Activated CD8-positive, alpha-beta T cell treated with anti-CD3 and anti-CD28 coated beads for 36 hours (primary cell): ENCODE measurements around the gene FOXE1. TPM values are rescaled to one million over a fixed set of nuclear protein-coding genes. Genes with fewer than 3 reads are reported as not detected.

Experiments
- ATAC-seq: fragments of 200-7000 bp; cut with Tn5 transposase; one replicate; pipeline ENCODE4 v1.10.0; 2021; ENCODE audit warnings: mild to moderate bottlenecking, moderate library complexity
- CTCF ChIA-PET: fragments of 350-600 bp; sonication (Branson Sonifier 250); formaldehyde crosslinking; loops from one replicate; lab custom pipeline; 2021; ENCODE audit warnings: antibody characterized with exemption; lab: Charles Lee
- POLR2A ChIA-PET: fragments of 350-600 bp; sonication (Branson Sonifier 250); formaldehyde crosslinking; loops from one replicate; lab custom pipeline; 2021; ENCODE audit warnings: antibody characterized with exemption; lab: Charles Lee
- DNase-seq: peaks from one replicate; pipeline ENCODE4 v3.0.0-alpha.2; 2020
- H3K27ac Mint-ChIP-seq: one replicate; pipeline ENCODE4 v1.8.0; 2021; ENCODE audit warnings: mild to moderate bottlenecking, mixed read lengths
- H3K27me3 Mint-ChIP-seq: one replicate; pipeline ENCODE4 v1.8.0; 2021; ENCODE audit warnings: mixed read lengths
- H3K36me3 Mint-ChIP-seq: one replicate; pipeline ENCODE4 v1.8.0; 2021; ENCODE audit warnings: low read depth, mixed read lengths
- H3K4me1 Mint-ChIP-seq: one replicate; pipeline ENCODE4 v1.8.0; 2021; ENCODE audit warnings: low read depth, mixed read lengths
- H3K4me3 Mint-ChIP-seq: one replicate; pipeline ENCODE4 v1.8.0; 2021; ENCODE audit warnings: mild to moderate bottlenecking, moderate library complexity, mixed read lengths
- H3K9me3 Mint-ChIP-seq: one replicate; pipeline ENCODE4 v1.8.0; 2021; ENCODE audit warnings: mixed read lengths
- CTCF ChIP-seq: fragments of 200-600 bp; IDR thresholded peaks from one replicate; pipeline ENCODE4 v1.8.0; 2022; ENCODE audit warnings: antibody characterized with exemption, mild to moderate bottlenecking
- intact Hi-C: fragments of 100-400 bp; cut with micrococcal nuclease; formaldehyde crosslinking; loops from one replicate; pipeline ENCODE4 v1.10.0; 2022
- total RNA-seq, 2 experiments: library from RNA; stranded (reverse); gene quantifications; one replicate each; pipeline ENCODE4 v1.2.3, GENCODE V29; 2021

The FOXE1 gene
- total RNA-seq, 2 experiments from 2014 or later = 0.09 TPM; not detected in 1

DNA sequence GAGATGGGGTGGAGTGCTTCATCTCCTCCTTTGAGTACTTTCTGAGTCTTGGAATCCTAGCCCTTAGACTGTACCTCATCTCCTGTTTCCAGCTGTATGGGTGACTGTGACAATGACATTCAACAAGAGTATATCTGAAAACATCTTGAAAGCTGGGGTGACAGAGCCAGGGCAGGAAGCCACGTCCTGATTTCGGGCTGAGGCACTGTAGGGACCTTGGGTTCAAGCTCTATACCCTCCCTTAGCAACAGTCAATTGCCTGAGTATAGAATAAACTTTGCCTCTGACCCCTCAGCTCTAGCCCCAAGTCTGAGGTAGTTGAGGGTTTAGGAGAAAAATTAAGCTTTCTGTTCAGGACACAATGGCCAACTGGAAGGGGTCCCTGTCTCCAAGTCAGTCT, 6.3 kb downstream of the FOXE1 start:
- Mint-ChIP-seq H3K27ac (no peak overlapping the region), H3K4me1 (peaks cover 16% of the 10 kb centered on the region), H3K9me3 (no peaks in the 10 kb centered on the region), H3K27me3 (peaks cover 53% of the 10 kb centered on the region), H3K4me3 (no peak overlapping the region), H3K36me3 (no peaks in the 10 kb centered on the region)
- intact Hi-C loops = no loop called here
- CTCF ChIA-PET = interaction anchor here (0.7 to 1.9 kb wide), 4 partner anchors 11 to 42 kb away, joined by 3 to 7 read pairs (median 5); no protein-coding TSS in a partner anchor
- DNase-seq (no peak), ATAC-seq (peak; percentile 13)
- POLR2A ChIA-PET = no interaction called here
- TF ChIP-seq CTCF = no peak

DNA sequence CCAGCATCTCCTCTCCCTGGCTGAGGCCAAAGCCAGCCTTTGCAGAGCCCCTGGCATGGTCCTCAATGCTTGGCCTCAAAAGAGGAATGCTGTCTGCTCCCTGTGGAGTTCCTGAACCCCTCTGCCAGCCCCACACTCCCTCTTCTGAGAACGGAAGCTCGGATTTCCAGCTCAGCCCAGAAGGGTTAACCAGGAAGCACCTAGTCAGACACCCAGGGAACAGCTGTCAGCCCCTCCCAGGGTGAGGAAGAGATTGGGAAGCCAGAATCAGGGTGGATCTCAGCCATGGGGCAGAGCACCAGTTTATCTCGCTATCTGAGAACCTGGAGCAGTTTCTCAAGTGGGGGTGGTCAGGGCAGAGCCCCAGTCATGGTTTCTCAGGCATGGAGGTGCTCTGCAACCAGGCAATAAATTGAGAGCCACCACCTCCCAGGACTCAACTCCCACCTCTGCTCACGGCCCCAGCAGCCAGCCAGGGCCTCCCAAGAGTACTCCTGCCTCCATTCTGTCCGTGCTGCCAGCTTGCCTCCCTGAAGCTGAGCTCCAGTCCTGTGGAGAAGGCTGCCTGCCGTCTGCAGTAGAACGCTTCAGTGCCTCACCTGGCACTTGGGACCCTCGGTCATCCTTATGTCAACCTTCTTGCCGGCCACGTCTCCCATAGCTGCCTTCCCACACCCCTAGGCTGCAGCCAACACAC, 7.6 kb downstream of the FOXE1 start:
- TF ChIP-seq CTCF = no peak
- Mint-ChIP-seq H3K4me1 (peaks cover 9% of the 10 kb centered on the region), H3K9me3 (no peaks in the 10 kb centered on the region), H3K27ac (no peak overlapping the region), H3K4me3 (no peak overlapping the region), H3K36me3 (no peaks in the 10 kb centered on the region), H3K27me3 (peaks cover 52% of the 10 kb centered on the region)
- intact Hi-C loops = no loop called here
- no peak for DNase-seq
- ChIA-PET POLR2A (no interaction called here), CTCF (interaction anchor here (0.9 to 1.9 kb wide), 3 partner anchors 12 to 36 kb away, joined by 3 to 7 read pairs (median 3); no protein-coding TSS in a partner anchor)
- ATAC-seq = no peak

DNA sequence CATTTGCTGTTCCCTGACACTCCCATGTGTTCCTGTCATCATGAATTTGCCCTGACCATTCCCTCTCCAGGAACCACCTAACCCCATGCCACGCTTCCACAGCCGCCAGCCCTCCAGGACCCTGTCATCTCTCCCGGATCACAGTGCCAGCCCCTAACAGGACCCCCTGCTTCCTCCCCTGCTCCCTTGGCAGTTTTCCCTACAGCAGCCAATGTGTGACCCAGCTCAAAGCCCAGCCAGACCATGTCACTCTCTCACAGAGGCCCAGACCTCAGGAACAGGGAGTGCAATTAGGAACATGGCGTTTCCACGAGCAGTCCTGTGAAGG, 8.1 kb downstream of the FOXE1 start:
- ChIA-PET CTCF (no interaction called here), POLR2A (no interaction called here)
- peaks cover 8% of the 10 kb centered on the region for H3K4me1 Mint-ChIP-seq
- no peak overlapping the region for H3K27ac Mint-ChIP-seq
- DNase-seq (no peak), ATAC-seq (no peak)
- H3K27me3 Mint-ChIP-seq = peaks cover 47% of the 10 kb centered on the region
- H3K4me3 Mint-ChIP-seq = no peak overlapping the region
- peaks cover 2% of the 10 kb centered on the region for H3K9me3 Mint-ChIP-seq
- no peaks in the 10 kb centered on the region for H3K36me3 Mint-ChIP-seq
- intact Hi-C loops = no loop called here
- TF ChIP-seq CTCF = no peak

DNA sequence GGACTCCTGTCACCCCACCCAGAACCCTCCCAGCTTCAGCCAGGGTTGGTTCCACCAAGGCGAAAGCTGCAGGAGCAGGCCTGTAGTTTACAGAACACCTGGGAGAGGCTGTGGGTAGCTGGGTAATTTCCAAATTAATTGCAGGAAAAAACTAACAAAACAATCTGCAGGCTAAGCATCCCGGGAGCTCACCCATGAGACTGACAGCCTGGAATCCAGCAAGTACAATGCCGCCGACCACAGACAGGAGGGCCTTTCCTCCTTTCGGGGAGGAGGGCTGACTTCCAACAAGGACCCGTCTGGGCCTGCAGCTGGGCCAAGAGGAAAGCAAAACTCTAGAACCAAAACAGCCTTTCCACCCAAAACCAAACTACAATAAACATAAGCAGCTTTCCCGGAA, 10.3 kb downstream of the FOXE1 start:
- POLR2A ChIA-PET = no interaction called here
- Mint-ChIP-seq H3K27me3 (peaks cover 30% of the 10 kb centered on the region), H3K36me3 (peaks cover 3% of the 10 kb centered on the region), H3K27ac (no peak overlapping the region), H3K4me1 (no peaks in the 10 kb centered on the region), H3K4me3 (no peak overlapping the region), H3K9me3 (peaks cover 11% of the 10 kb centered on the region)
- no peak for DNase-seq
- CTCF ChIA-PET = interaction anchor here (1.1 to 2.2 kb wide), 2 partner anchors 10 to 27 kb away, joined by 5 to 6 read pairs; no protein-coding TSS in a partner anchor
- ATAC-seq = no peak
- TF ChIP-seq CTCF = no peak
- intact Hi-C loops = no loop called here

GRCh38 chr9:97864396-97864795, 11.4 kb downstream of the FOXE1 start:
- Mint-ChIP-seq H3K4me1 (no peaks in the 10 kb centered on the region), H3K27ac (no peak overlapping the region), H3K36me3 (peaks cover 3% of the 10 kb centered on the region), H3K4me3 (no peak overlapping the region), H3K27me3 (peaks cover 21% of the 10 kb centered on the region), H3K9me3 (peaks cover 11% of the 10 kb centered on the region)
- no peak for TF ChIP-seq CTCF
- no peak for DNase-seq
- POLR2A ChIA-PET = interaction anchor here (0.6 kb wide), 1 partner anchor 14 kb away, joined by 3 read pairs; no protein-coding TSS in a partner anchor
- ATAC-seq = no peak
- CTCF ChIA-PET = interaction anchor here (0.8 kb wide), 1 partner anchor 26 kb away, joined by 3 read pairs; no protein-coding TSS in a partner anchor
- intact Hi-C loops = no loop called here
